B cell (primary cell): ENCODE results near the gene NPNT. TPM values are rescaled to one million over a fixed set of nuclear protein-coding genes. Genes with fewer than 3 reads are reported as not detected.

Experiments
- ATAC-seq: fragments of 200-7000 bp; cut with Tn5 transposase; one replicate; pipeline ENCODE4 v1.10.0; 2021; ENCODE audit warnings: low read depth, mild to moderate bottlenecking, moderate number of reproducible peaks, moderate library complexity
- CTCF ChIA-PET: fragments of 350-600 bp; sonication (Branson Sonifier 250); formaldehyde crosslinking; loops from one replicate; lab custom pipeline; 2021; ENCODE audit warnings: antibody characterized with exemption, inconsistent platforms; lab: Charles Lee
- POLR2A ChIA-PET: fragments of 350-600 bp; sonication (Branson Sonifier 250); formaldehyde crosslinking; loops from one replicate; lab custom pipeline; 2021; ENCODE audit warnings: antibody characterized with exemption; lab: Charles Lee
- DNase-seq: peaks from one replicate; pipeline ENCODE4 v3.0.0; 2013
- H2AFZ ChIP-seq: 2 replicates; pipeline ENCODE4 v1.6.1; 2012; ENCODE audit warnings: mild to moderate bottlenecking, low read depth, low read length; ENCODE audit not compliant: insufficient read depth, poor library complexity, severe bottlenecking
- H3K27ac ChIP-seq, 2 donors: 1 replicate in 1 of 2; 2 replicates in 1 of 2; pipeline ENCODE4 v1.5.1; 2012 to 2013; ENCODE audit warnings: low read length in 2 of 2, mild to moderate bottlenecking in 2 of 2, moderate library complexity in 1 of 2
- H3K27me3 ChIP-seq, 4 experiments: fragments of 200-600 bp in 1 of 4; sonication (generic) in 1 of 4; replicated peaks in 1 of 4; 1 replicate in 2 of 4; 2 replicates in 2 of 4; pipeline versions ENCODE4 v1.6.1 to v1.7.0; 2013 to 2016; ENCODE audit warnings: low read length in 3 of 4, mild to moderate bottlenecking in 2 of 4, mixed read lengths in 1 of 4, moderate library complexity in 1 of 4; ENCODE audit not compliant: insufficient read depth in 4 of 4, control insufficient read depth in 3 of 4; ENCODE audit errors: control extremely low read depth in 1 of 4
- H3K36me3 ChIP-seq, 2 experiments: replicated peaks in 1 of 2; 1 replicate in 1 of 2; 2 replicates in 1 of 2; pipeline versions ENCODE4 v1.6.1 to v1.7.1; 2013; ENCODE audit warnings: low read length in 1 of 2; ENCODE audit not compliant: insufficient read depth in 2 of 2, control insufficient read depth in 1 of 2; ENCODE audit errors: control extremely low read depth in 1 of 2, extremely low read depth in 1 of 2
- H3K4me1 ChIP-seq, 2 donors: fragments of 200-600 bp in 1 of 2; sonication (generic) in 1 of 2; 1 replicate in 1 of 2; 2 replicates in 1 of 2; pipeline versions ENCODE4 v1.5.1 to v1.6.1; 2013 to 2017; ENCODE audit warnings: low read length in 2 of 2; ENCODE audit not compliant: control insufficient read depth in 2 of 2, insufficient read depth in 2 of 2
- H3K4me2 ChIP-seq: replicated peaks from 2 replicates; pipeline ENCODE3; 2012; ENCODE audit warnings: mild to moderate bottlenecking, low read depth, low read length; ENCODE audit not compliant: poor library complexity, severe bottlenecking
- H3K4me3 ChIP-seq, 5 experiments: fragments of 200-600 bp in 1 of 5; sonication (generic) in 1 of 5; 1 replicate in 3 of 5; 2 replicates in 2 of 5; pipeline versions ENCODE4 v1.5.1 to v1.7.0; 2011 to 2016; ENCODE audit warnings: low read length in 4 of 5, mild to moderate bottlenecking in 4 of 5, low read depth in 2 of 5, control low read depth in 1 of 5, moderate library complexity in 1 of 5; ENCODE audit not compliant: insufficient read depth in 1 of 5; ENCODE audit errors: control extremely low read depth in 1 of 5, extremely low read depth in 1 of 5
- H3K79me2 ChIP-seq: fragments of 200-600 bp; sonication (generic); one replicate; pipeline ENCODE4 v1.6.0; 2016; ENCODE audit warnings: low read length; ENCODE audit not compliant: control insufficient read depth, insufficient read depth
- H3K9ac ChIP-seq: fragments of 200-600 bp; sonication (generic); 2 replicates; pipeline ENCODE4 v1.6.1; 2017; ENCODE audit warnings: mild to moderate bottlenecking, low read length, moderate library complexity
- H3K9me3 ChIP-seq, 3 donors: one replicate each; pipeline versions ENCODE4 v1.6.1 to v1.7.1; 2013; ENCODE audit warnings: low read length in 2 of 3; ENCODE audit not compliant: control insufficient read depth in 2 of 3, insufficient read depth in 1 of 3; ENCODE audit errors: control extremely low read depth in 1 of 3
- H4K20me1 ChIP-seq: 2 replicates; pipeline ENCODE4 v1.6.0; 2012; ENCODE audit warnings: mild to moderate bottlenecking, low read length; ENCODE audit not compliant: insufficient read depth, control insufficient read depth, poor library complexity, severe bottlenecking
- H3K27ac Mint-ChIP-seq: one replicate; pipeline ENCODE4 v1.8.0; 2021; ENCODE audit warnings: mixed read lengths
- H3K27me3 Mint-ChIP-seq: one replicate; pipeline ENCODE4 v1.8.0; 2021; ENCODE audit warnings: mixed read lengths
- H3K4me1 Mint-ChIP-seq: one replicate; pipeline ENCODE4 v1.8.0; 2021; ENCODE audit warnings: mixed read lengths
- H3K4me3 Mint-ChIP-seq: one replicate; pipeline ENCODE4 v1.8.0; 2021; ENCODE audit warnings: mixed read lengths
- H3K9me3 Mint-ChIP-seq: one replicate; pipeline ENCODE4 v1.8.0; 2022; ENCODE audit warnings: mixed read lengths; ENCODE audit not compliant: insufficient read depth
- CTCF ChIP-seq: fragments of 200-600 bp; IDR thresholded peaks from one replicate; pipeline ENCODE4 v1.8.0; 2022; ENCODE audit warnings: antibody characterized with exemption, mild to moderate bottlenecking
- EZH2 ChIP-seq: IDR thresholded peaks from 2 replicates; pipeline ENCODE4 v1.6.1; 2012; ENCODE audit warnings: borderline replicate concordance, low read depth, mild to moderate bottlenecking, moderate library complexity, low read length; ENCODE audit not compliant: insufficient read depth, poor library complexity, severe bottlenecking
- WGBS: methylation state at CpG from one replicate; pipeline ENCODE4 v1.1.5; 2013; ENCODE audit warnings: missing lambda C conversion rate; ENCODE audit not compliant: insufficient coverage; 5-methylcytosine and 5-hydroxymethylcytosine counted together
- intact Hi-C: fragments of 100-400 bp; cut with micrococcal nuclease; formaldehyde crosslinking; loops from one replicate; pipeline ENCODE4 v1.10.0; 2022
- polyA plus RNA-seq: library from polyadenylated mRNA; depleted of rRNA; stranded (reverse); fragments of >200 nt; gene quantifications from 2 replicates; pipeline ENCODE4 v1.2.3, GENCODE V29; 2012
- total RNA-seq, 2 donors: library from RNA; stranded (reverse); fragments of 120-200 nt in 1 of 2; gene quantifications; 1 replicate in 1 of 2; 2 replicates in 1 of 2; pipeline versions ENCODE4 v1.2.3 to v1.2.4, GENCODE V29; 2013 to 2022

NPNT gene
- total and polyA plus RNA-seq, 2 donors (not counting 1 experiment from before 2014, with no cell fraction given): not detected

GRCh38 chr4:105979506-105979905 lies 84.2 kb downstream of the NPNT start:
- no peak overlapping the region for H3K9ac ChIP-seq
- no peak for TF ChIP-seq EZH2
- TF ChIP-seq CTCF: no peak
- H2AFZ ChIP-seq: no peak overlapping the region
- no peak overlapping the region for H3K27ac ChIP-seq
- H3K4me3 ChIP-seq: no peak overlapping the region
- H3K4me1 Mint-ChIP-seq: no peaks in the 10 kb centered on the region
- POLR2A ChIA-PET: no interaction called here
- no peak overlapping the region for H3K27ac Mint-ChIP-seq
- H3K9me3 ChIP-seq: no peaks in the 10 kb centered on the region
- H3K4me2 ChIP-seq: no peak overlapping the region
- no peaks in the 10 kb centered on the region for H3K36me3 ChIP-seq
- intact Hi-C loops: no loop called here
- ATAC-seq (no peak), DNase-seq (no peak)
- H3K9me3 Mint-ChIP-seq: peaks cover 3% of the 10 kb centered on the region
- no peaks in the 10 kb centered on the region for H4K20me1 ChIP-seq
- H3K4me3 Mint-ChIP-seq: no peak overlapping the region
- H3K79me2 ChIP-seq: no peaks in the 10 kb centered on the region
- WGBS: no CpG with 5 or more reads among the region's 3 CpGs
- CTCF ChIA-PET: no interaction called here
- H3K4me1 ChIP-seq: no peaks in the 10 kb centered on the region
- H3K27me3 ChIP-seq: no peaks in the 10 kb centered on the region
- H3K27me3 Mint-ChIP-seq: no peaks in the 10 kb centered on the region

- no peak for DNase-seq
- no peaks in the 10 kb centered on the region for H3K79me2 ChIP-seq
- Mint-ChIP-seq H3K4me3 (no peak overlapping the region), H3K27ac (no peak overlapping the region), H3K4me1 (no peaks in the 10 kb centered on the region), H3K27me3 (peaks cover 4% of the 10 kb centered on the region), H3K9me3 (no peaks in the 10 kb centered on the region)
- no peaks in the 10 kb centered on the region for H4K20me1 ChIP-seq
- H3K4me2 ChIP-seq: no peak overlapping the region
- H3K9ac ChIP-seq: no peak overlapping the region
- no peaks in the 10 kb centered on the region for H3K4me1 ChIP-seq
- intact Hi-C loops: no loop called here
- WGBS: 100% methylated on average over 1 of the region's 2 CpGs
- no peak for ATAC-seq
- H3K36me3 ChIP-seq: no peaks in the 10 kb centered on the region
- no peak overlapping the region for H3K4me3 ChIP-seq
- ChIA-PET POLR2A (no interaction called here), CTCF (no interaction called here)
- H3K27me3 ChIP-seq: no peaks in the 10 kb centered on the region
- no peak overlapping the region for H3K27ac ChIP-seq
- H3K9me3 ChIP-seq: peaks cover 0 to 7% (median 0%) of the 10 kb centered on the region in 3 donors
- no peak overlapping the region for H2AFZ ChIP-seq
- TF ChIP-seq EZH2: no peak
- no peak for TF ChIP-seq CTCF
Measured at GRCh38 chr4:105988671-105989070, 93.4 kb downstream of the NPNT start.
